ENCODE measurements around the gene AEBP1.
A peak's percentile ranks its signal among the peaks of the same experiment; 100 is the strongest.

The AEBP1 gene

DNA sequence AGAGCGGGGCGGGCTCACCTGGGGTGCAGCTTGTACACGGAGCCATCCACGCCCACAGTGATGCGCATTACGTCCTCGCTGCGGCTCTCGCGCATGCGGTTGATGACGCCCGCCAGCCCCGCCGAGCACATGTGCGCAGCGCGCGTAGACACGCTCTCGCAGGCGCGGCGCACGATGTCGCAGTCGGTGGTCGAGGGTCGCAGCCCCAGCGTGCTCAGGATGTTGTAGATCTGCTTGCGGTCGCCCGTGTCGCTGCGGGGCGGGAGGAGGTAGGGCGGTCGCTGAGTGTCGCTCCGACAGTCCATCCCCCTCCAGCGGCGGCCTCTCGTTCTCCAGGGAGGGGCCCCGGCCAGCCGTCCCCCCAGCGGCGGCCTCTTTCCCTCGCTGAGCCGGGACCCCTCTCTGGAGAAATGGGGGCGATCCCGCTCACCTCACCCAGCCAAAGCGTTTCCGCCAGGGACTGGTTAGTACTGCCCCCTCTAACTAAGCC, 41.4 kb downstream of the AEBP1 start:
- DNase-seq = peak; percentile 70

DNA sequence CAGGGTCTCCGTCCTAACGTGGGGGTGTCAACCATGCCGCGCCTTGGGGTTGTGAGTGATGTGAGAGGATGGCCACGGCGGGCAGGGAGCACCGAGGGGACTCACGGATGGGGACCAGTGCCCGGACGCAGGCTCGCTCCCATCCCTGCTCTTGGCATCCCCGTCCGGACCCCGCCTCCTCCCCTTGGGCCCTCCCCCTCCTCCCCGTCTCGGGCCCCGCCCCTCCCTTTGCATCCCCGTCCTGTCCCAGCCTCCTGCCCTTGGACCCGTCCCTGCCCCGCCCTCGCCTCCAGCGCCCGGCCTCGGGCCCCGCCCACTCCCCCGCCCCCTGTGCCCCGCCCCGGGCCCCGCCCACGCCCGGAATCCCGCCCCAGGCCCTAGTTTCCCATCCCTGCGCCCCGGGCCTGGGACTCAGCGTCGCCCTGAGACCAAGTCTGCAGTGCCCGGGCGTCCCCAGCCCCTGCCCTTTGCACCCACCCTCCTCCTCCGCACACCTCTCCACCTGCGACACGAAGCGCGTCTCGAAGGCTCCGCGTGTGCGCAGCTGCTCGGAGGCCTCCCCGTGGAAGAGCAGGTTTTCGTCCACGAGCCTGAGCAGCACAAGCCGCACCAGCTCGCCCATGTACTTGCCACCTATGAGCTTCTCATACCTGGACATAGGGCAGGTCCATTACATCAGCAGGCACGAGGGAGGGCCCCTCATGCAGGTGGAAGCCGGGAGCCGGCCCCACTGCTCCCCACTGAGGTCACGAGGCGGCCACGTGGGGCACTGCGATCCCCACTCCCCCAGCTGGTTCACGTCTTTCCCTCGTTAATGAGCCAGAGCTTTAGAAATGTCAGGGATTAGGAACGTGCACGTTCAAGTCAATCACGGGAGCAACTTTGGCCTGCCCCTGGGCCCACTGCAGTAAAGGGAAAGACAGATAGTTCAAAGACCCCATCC, 42.1 kb downstream of the AEBP1 start:
- DNase-seq = peak; percentile 81

DNA sequence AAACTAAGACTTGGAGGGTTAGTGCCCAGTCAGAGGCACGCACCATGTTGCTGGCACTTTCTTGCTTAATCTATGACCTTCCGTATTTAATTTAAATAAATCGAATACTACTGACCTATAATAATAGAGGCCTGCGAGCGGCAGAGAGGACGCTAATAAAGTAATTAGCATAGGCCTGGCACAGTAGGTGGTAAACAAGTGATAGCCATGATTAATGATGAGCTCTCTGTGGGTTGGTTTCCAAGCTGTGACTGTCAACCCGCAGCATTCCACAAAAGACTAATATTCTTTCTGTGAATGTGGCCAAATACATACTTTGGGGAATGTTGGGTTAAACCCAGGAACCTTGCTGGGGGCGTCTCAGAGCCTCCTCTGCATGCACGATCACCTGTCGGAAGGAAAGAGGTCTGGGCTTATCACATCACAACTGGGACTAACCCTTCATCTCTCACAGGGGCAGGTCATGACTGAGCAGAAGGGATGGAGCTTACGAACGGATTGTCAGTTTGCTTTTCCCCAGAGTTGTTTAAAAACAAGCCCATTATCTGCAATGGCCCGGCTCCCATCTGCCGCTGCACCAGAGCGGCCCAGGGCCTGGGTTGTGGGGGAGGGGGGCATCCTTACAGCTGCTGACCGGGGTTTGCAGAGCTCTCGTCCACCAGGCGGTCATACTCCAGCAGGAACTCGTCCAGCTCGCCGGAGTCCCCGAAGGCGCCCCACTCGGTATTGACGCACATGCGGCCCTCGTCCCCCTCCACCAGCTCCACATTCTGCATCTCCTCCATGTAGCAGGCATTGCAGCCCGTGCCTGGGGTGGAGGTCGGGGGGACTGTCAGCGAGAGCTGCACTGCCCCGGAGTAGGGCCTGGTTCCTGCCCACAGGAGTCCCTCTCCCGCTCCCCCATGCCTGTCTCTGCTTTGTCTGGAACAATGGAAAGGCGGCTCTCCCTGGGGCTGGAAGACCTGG, 43.2 kb downstream of the AEBP1 start:
- no peak for DNase-seq

DNA sequence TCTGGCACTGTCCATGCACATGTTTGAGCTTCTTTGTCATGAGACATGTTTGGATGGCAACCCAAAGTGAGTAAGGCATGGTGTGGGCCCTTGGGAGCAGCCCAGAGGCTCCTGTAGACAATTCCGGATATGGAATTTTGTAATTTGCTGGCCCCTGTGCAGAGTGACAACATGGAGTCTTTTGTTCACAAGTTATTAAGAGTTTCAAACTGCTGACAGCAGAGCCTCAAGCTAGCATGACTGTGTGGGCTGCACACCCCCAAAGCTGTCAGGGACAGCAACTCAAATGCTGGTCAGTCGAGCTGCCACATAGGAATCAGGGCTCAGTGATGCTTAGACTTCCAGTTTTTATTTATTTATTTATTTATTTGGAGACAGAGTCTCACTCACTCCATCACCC, 44.0 kb downstream of the AEBP1 start:
- DNase-seq = no peak

DNA sequence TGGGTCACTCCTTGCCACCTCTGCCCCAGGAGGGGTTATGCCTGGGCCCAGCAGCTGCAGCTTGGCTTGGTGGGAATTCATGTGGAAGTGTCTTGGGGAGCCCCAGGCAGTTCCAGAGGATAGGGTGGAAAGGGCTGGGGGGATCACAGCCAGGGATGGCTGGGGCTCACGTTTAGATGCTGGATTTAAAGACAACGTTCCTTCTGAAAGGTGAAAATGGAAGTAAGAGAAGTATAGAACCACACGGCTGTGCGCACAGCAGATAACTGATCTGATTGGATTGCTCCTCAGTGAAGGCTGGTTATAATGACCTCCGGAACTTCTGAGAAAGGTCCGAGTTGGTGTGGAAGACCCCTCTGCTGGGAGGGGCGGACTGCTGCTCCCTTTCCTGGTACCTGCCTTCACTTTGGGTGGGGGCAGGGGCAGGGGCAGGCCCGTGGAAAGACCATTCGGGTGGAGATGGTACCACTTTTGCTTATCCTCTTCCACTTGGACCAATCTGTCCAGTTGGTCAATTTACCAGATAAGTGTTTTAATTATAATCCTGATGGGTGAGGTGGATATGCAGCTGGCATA, 44.9 kb downstream of the AEBP1 start:
- no peak for DNase-seq

DNA sequence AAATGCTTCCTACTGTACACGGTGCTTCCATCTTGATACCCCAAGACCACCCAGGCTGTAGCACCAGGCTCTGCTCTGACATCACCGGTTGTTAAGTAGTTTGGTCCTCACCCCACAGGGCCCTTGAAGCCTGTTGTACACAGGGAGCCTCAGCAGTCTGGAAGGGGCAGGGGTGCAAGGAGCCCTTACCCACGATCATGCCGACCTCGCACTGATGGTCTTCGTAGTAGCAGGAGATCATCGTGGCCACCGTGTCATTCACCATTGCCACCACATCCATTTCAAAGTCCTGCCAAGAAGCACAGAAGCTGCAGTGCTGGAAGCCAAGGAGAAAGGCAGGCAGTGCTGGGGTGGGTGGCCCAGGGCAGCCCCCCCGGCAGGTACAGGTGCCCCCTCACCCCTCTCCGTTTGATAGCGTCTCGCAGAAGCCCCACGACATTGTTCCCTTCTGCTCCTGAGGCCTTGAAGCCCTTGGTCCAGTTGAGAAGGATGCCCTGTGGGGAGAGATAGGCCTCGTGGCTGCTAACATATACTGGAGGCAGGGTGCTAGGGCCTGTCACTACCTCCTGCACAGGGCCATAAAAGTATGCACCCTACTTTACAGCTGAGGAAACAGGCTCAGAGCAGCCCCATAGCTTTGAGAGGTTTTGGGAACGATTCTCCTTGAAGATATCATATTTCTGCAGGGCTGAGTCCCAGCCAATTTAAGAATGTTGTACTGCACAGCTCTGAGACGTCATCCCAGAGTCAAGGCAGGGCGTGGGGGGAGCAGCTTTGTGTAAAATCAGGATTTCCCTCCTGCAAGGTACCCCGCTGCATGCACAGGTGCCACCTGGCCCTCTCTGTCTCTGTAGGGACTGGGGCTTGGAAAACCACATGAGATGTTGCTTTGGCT, 45.7 kb downstream of the AEBP1 start:
- no peak for DNase-seq

DNA sequence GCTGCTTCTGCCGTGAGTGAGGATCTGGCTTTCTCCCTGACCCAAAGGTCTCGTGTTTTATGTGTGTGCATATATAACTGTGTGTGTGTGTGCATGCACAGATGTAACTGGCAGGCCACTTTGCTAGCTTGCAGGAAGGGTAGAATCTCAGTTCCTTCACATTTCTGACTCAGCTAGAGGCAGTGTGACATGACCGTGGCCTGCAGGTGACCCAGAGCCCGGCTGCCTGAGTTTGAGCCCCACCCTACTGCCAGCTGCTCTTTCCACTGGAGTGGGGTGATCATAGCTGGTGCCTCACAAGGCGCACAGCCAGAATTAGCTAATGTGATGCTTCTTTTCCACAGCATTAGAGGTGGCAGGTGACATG, 46.3 kb downstream of the AEBP1 start:
- DNase-seq = no peak

DNA sequence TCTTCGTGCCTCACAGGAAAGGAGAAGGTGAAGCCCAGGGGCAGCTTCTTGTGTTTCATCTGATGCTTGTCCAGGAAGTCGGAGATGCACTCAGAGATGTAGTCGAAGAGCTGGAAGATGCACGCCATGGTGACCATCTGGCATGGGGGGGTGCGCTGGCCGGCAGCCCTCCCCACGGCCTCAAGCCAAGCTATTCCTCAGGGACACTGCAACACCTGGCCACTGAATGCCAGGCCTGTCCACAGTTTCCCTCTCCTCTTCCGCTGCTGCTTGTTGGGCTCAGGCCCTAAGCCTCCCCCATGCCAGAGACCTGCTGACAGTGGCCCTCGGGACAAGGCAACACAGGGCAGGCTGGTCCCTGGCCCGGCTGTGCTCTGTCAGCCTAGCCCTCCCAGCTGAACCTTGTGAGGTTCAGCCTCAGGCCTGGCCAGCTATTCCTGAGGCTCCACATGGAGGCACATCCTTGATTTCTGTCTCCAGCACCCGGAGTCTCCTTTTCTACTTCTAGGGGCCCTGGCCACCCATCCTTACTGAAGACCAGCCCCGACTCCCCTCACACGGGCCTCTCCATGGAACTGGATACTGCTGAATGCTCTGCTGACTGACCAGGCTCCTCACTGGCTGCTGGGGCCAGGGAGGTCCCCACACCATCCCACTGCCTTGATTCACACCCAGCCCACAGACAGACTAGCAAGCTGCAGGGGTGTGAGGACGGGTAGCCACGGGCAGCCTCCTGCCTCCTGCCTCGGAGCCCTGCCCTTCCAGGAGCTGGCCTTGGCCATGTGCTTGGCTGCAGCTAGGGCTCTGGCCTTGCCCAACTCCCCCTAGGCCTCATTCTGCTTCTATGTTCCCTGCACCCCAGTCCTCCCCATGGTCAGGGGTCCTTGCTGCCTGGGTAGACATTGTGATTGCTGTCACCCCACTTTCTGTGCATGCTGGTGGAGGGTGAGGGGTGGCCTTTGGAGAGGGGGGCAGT, 47.1 kb downstream of the AEBP1 start:
- DNase-seq = no peak

DNA sequence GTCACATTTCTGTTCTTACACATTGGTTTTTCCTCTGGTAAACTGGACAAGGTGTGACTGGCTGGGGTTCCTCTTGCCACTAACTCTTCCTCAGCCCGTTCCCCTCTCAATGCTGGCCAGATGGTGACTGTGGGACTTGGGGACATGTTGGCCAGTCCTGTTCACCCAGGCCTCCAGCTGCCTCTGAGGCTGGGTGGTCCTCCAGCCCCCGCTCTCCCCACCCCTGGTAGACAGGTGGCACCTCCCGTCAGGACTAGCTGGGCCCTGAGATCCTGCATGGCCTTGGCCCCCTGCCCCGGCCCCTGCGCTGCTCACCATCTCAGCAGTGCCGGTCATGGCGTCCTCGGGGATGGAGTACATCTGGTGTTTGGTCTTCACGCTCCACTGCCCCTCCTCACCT, 47.8 kb downstream of the AEBP1 start:
- DNase-seq = no peak

DNA sequence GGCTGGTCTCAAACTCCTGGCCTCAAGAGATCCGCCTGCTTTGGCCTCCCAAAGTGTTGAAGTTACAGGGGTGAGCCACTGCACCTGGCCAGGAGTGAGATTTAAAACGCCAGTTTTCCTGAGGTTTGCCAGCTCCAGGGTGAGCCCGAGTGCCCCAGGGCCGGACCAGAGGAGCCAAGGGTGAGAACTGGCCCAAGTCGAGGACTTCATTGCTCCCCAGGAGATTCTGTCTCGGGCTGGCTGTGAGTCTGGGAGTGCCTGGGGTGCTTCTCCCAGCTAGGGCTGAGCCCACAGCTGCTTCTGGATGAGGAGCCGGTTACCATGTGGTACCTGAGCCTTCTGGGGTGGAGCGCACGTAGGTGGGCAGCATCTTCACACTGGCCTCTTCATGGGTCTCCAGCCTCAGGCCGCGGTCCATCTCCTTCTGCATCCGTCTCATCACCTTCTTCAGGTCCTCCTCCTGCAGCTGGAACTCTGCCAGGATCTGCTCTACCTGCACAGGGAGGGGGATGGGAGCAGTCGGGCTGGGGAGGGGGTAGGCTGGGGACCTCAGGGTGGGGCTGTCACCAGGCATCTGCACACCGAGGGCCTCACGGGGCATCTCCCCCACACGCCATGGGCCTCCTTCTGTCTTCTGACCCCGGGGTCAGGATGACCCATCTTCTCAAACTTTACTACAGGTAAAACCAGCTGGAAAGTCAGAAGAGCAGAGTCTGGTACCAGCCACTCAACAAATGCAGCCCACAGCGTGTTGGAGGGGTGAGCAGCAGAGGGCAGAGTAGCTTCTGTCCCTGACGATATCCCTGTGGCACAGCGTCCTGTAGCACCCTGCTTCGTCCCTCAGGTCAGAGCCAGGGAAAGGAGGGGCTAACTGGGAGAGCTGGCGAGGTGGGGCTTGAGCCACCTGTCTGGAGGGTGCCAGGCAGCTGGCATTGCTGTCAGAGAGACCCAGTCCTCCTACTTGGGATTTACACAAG, 49.1 kb downstream of the AEBP1 start:
- no peak for DNase-seq

DNA sequence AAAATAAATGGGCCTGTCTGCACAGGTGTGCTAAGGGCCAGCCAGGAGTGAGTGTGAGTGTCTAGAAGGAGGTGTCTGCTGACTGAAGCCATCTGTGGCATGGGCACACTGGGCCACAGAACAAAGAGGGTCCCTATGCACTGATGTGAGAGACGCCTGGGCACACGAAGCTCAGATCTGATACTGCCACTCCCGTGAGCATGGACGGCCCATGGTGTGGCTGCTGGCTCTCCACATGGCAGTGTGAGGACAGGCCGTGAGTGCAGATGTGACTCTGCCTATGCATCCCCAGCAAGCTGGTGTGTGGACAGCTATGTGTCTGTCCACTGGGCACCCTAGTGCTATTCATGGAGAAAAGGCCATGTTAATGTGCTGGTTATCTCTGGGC, 49.8 kb downstream of the AEBP1 start:
- no peak for DNase-seq

DNA sequence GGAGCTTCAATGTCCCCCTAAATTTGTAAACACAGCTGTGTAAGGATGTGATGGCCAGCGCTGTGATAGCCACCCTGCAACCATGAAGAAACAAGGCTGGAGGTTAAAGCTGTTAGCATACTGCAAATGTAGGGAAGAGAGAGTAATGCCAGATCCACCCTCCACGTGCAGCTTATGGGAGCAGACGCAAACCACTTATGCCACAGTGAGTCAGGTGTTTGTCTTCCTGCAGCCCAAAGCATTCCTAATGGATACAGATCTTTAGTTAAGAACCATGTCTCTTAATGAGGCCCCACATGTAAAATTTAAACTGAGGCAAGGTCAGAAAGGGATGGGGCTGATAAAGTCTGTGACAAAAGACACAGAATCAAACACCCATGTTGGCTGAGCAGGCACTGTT, 50.6 kb downstream of the AEBP1 start:
- DNase-seq = no peak

DNA sequence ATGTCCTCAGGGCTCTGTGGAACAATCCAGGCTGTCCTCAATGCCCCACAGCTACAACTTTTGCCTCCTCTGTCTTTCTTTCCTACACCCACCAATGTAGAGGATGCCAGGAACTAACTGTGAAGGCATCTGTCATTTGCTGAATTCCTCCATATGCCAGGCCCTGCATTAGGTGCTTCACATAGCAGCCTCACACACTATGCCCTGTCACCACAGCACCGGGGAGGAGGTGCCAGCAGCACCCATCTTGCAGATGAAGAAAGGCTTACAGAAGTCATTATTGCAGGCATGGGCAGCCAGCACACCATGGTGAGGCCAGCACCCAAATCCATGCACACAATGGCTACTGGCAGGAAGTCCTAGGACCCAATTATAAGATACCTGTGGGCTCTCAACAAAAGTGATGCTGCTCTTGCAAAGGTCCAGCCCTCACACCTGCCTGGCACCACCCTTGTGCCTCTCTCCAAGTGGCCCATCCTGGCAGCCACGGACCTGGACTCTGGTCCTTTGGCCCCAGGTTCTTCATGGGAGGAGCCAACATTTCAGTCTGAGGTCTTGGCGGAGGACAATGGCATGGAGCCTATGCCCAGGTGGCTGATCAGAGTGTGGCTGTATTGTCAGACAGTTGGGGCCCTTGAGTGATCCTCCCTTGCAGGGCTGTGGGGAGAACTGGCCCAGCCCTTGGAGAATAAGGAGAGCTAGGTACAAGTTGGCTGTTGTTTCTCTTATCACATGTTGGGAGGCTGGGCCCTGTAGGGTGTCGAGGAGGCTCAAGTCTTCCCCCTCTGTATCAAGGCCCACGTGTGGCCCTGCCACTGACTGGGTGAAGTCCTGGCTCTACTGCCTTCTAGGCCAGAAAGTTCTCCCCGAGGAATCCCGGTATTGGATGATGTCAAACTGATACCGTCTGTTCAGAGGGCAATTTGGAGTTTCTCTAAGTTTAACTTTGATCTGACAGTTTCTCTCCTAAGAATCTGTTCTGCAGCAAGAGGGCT, 51.3 kb downstream of the AEBP1 start:
- DNase-seq = no peak

DNA sequence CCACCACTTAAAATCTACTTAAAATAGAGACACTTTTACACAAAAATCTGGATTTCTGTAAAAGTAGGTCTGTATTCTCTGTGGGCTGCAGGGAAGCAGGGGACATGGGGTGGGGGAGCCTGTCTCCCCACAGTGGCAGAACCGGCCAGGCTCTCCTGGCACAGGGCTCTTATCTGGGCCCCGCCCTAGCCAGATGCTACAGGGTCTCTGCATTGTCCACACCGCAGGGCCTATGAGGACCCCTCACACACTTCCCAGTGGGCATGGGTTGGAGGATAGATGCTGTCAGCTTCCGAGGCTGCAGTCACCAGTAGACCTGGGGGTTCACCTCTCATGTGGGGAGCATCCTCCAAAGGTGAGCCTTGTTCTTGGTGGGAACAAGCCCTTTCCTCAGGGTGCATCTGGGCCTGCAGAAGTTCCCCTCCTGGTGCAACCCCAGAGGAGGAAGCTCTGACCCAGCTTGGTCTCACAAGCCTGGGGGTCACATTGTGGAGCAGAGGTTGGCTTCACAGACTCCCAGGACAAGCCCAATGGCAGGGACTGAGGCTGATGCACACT, 52.4 kb downstream of the AEBP1 start:
- DNase-seq = no peak

DNA sequence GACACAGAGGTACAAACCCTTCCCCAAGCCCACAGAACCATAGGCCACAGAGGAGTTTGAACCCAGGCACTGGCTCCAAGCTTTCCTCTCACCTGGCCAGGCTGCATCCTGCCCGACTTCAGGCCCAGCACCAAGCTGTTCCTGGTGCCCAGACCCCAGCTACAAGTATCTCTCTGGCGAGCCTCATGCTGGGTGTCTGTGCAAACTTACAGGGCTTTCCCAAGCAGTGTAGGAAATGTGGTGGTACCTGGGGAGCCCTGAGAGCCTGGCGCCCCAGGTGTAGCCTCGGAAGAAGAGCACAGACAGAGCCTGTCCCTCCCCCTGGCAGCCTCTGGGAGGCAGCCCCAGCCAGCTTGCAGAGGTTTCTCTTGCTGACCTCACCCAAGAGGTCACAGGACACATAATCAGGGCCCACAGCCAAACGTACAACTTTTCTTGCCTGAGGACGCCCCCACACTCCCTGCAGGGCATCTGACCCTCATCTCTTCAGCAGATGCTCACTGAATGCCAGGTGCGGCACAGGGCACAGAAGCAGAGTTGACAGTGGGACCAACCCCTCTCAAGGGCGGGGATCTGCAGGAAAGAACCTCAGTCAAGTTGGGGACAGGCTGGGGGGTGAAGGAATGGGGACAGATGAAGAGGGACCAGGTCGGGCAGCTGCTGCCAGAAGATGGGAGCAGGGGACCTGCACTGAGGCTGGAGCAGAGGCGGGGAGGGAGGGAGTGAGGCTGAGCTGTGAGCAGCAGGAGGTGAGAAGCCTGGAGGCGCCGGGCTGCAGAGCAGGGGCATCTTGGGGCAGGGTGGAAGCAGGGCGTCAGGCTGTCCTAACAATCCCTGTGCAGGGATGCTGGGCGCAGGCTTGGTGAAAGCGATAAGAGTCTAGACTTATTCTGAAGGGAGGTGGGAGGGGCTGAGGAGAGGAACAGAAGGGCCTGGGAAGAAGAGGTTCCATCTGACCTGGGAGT, 53.3 kb downstream of the AEBP1 start:
- no peak for DNase-seq

DNA sequence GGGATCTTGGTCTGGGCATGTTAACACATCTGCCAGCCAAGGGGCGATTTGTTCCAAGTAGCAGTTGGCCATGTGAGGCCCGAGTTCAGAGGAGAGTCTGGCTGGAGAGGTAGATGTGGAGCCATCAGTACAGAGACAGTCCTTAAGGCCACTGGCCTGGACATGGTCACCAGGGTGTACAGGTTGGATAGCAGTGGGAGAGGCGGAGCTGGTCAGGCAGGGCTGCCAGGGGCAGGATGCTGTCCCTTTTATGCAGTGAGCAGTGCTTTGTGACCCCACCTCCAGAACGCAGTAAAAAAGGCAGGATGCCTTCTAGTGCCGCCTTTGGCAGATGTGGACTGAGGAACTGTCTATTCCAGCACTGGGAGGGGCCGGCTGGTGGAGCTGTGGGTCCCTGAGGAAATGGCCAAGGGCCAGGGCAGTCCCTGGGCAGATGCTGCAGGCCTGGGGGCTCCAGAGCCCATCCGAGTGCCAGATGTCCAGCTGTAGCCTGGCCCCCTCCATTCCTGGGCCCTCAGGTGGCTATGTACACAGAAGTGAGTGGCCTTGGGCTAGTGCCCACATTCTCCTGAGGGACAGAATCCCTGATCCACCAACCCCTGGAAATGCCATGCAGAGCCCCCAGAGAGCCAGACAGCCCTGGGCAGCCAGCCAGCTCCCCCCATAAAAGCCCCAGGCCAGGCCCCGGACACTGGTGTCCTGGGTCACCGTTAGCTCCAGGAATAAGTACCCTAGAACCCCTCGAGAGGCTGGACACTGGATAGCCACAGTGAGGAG, 54.1 kb downstream of the AEBP1 start:
- DNase-seq = no peak
